Stimulated activated CD4-positive, alpha-beta T cell treated with anti-CD3 and anti-CD28 coated beads, Interleukin-2, amount 100 ng/mL, for 4 hours (primary cell): Measurements from ENCODE around the gene CUBN.
"Not testable (repeated sequence)": the region's sequence is repeated elsewhere in the genome, so short reads cannot be mapped to it uniquely, and the experiment has no call there.

Source experiments
- DNase-seq: peaks from one replicate; pipeline ENCODE4 v3.0.0-alpha.2; 2020; ENCODE audit warnings: low read depth

Gene CUBN

DNA sequence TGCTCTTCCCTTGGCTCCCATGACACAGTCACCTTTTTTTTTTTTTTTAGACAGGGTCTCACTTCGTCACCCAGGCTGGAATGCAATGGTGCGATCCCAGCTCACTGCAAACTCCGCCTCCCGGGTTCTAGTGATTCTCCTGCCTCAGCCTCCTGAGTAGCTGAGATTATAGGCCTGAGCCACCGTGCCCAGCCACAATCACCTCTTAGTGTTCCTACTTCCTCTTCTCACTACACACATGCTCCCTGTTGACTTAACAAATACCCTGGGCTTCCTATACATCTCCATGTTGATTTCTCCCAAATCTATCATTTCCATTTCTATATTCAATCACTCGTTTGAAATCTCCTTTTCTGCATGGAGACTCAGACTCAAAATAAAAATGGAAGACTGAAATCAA, 91.7 kb downstream of the CUBN start:
- DNase-seq: no peak

- DNase-seq: no peak
Measured at GRCh38 chr10:17035446-17035845, 94.2 kb downstream of the CUBN start.

DNA sequence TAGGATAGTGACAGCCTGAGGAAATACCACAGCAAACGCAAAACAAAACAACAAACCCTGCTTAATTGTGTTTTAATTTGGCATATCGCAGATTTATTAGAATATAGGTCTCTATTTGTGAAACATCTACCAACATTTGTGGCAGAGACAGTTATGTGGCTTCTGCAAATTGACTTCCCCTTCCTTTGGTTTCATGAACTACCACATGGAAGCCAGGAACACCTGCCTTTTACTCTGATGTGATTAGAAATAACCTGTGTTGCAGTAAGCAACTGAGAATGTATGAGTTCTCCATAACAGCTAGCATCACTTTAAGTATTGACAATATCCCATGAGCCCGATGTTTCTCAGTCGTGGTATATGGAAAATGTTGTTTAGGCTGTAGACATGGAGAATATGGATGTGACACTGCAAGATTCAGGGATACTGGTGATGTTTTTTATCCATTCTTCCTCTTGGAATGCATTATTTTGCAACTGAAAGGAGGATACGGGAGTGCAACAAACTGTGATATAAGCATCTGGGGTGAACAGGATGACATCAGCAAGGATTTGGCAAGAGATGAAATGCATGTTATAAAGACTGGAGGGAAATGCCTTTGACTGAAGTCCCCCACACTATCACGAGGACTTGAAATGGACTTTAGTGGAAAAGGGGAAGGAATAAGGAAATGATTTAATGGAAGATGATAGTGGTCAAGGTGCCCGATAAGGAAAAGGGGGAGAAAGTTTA, 95.9 kb downstream of the CUBN start:
- no peak for DNase-seq

- no peak for DNase-seq
Measured at GRCh38 chr10:17031637-17032635, 97.7 kb downstream of the CUBN start.

DNA sequence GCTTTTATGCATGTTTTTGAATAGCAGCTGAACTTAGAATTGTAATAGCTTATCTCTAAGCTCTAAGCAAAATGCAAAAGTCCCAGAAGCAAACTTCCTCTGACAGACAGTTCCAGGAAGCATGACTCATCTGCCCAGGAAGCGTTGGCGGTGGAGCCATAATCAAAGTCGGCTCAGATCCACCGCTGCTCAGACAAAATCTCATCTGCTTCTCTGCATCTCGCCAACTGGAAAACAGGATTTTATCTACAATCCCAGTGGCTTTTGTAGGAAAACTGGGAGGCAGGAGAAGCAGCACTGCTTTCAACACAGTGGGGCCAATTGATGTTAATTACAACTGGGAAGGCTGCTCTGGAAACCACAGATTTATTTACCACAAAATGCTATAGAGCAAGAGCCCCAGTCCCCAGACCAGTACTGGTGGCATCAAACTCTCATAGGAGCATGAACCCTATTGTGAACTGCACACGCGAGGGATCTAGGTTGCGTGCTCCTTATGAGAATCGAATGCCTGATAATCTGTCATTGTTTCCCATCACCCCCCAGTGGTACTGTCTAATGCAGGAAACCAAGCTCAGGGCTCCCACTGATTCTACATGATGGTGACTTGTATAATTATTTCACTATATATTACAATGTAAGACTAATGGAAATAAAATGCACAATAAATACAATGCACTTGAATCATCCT, 99.9 kb downstream of the CUBN start:
- peak; percentile 87 for DNase-seq

- no peak for DNase-seq
Measured at GRCh38 chr10:17029239-17029580, 100.4 kb downstream of the CUBN start.

DNA sequence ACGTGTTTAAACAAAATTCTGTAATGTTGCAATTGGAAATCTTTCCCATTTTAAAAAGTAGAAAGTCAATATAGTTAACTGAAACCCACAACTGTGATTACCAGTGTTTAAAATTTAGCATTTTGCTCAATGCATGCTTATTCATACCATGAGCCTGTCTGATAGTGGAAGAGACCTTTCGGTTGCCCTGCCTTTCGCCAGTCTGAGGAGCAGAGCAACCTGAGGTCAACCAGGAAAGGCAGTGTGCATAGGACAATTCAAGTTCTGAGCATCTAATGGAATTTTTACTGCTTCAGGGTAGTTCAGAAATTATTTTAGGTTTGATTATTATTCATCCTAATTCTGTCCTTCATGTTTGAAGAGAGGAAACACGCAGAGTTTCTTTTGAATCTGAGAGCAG, 100.8 kb downstream of the CUBN start:
- no peak for DNase-seq

- DNase-seq: peak; percentile 65
Measured at GRCh38 chr10:17026686-17027485, 102.7 kb downstream of the CUBN start.

GRCh38 chr10:17025444-17026295, 103.9 kb downstream of the CUBN start:
- peak; percentile 67 for DNase-seq

- DNase-seq: no peak
Measured at GRCh38 chr10:17024461-17024860, 105.2 kb downstream of the CUBN start.

- DNase-seq: peak; percentile 77
Measured at GRCh38 chr10:17023386-17024298, 106.0 kb downstream of the CUBN start.

DNA sequence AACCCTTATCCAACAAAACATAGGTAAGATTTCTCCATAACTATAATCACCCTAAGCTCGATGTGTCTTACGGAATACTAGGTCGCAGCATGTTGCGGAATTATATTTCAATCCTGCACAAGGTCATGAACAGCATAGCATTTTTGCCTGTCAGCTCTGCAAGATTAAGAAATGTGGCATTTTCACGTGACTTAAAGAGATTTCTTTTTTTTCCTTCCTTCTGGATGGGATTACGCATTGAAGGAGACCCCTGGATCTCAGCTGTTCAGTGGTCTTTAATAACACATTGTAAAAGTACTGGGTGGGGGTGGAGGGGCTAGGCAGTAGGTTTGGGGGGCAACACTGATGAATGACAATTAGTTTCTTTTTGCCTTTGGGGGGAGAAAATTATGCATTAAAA, 106.7 kb downstream of the CUBN start:
- no peak for DNase-seq

GRCh38 chr10:17022466-17022825, 107.2 kb downstream of the CUBN start:
- no peak for DNase-seq

DNA sequence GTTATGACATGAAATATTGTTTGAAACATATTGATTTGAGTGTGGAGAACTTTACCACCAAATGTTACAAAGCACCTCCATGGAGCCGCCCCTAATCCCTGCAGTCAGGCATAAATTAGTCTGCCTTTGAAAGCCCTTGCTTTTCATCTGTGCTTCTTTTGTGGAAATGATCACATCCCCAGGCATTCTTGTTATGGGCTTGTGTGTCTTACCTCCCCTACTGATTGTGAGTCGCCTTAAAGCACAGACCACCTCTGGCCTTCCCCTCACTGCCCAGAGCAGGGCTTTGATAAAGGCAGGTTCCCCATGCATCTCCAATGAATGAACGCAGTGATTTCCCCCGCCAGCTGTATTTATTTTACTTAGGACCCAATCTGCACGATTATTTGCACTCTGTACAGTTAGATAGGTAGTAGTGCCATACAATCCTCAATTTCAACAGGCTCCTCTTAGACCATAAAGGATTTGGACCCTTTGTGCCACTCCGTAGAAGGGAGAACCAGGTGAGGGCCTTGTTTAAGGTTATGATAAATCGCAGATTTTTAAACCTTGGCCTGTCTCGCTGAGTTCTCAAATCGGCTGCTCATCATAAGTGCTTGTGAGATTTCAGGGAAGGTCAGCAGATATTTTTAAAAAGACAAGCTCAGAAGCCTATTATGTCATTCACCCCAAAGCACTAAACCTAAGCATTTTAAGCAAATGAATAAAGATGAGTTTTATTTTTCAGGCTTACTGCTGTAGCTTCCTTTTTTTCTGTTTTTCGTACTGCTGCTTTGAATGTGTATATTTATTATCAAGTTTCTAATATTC, 107.8 kb downstream of the CUBN start:
- no peak for DNase-seq

DNA sequence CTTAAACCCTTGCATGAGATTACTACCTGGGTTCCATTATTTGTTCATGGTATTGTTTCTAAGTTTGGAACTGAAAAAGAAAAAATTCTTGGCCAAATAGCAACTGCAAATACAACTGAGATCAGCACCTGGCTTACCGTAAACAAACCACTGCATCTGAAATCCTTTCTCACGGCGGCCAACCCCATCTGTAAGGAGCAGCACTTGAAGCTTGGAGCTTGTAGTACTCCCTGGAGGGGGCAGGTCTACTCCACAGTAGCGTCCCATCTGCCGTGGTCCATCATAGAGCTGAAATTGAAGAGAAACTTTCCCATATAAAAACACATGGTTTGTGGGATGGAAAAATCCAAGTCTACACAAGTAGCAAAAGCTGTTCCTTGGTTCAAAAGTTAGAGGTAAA, 109.9 kb downstream of the CUBN start:
- no peak for DNase-seq

DNA sequence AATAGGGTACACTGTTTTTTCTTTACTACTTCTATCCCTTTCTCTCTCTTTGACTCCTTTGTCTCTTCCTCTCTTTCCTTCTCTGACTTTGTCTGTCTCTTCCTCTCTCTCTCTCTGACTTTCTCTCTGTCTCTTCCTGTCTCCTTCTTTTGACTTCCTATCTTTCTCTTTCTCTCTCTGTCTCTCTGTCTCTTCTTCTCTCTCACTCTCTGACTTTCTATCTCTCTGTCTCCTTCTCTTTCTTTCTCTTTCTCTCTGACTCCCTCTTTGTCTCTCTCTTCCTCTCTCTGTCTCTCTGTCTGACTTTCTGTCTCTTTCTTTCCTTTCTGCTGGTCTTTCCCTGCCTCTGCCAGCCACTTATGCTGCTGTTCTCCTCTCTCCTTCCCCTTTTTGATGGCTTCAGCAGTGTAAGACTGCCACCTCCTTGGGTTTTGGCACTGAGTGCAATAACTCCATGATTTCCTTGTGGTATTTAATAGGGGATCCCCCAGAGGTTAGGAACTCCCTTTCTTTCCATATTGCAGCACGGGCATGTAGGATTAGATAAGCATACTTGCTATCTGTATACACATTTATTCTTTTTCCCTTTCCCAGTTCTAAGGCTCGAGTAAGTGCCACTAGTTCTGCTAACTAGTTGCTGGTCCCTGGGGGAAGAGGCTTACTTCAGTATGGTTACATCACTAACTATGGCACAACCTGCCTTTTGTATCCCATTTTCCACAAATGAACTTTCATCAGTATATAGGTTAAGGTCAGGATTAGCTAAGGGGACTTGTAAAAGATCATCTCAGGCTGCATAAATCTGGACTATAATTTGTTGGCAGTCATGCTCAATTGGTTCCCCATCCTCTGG, 116.3 kb downstream of the CUBN start:
- not testable (repeated sequence) for DNase-seq

DNA sequence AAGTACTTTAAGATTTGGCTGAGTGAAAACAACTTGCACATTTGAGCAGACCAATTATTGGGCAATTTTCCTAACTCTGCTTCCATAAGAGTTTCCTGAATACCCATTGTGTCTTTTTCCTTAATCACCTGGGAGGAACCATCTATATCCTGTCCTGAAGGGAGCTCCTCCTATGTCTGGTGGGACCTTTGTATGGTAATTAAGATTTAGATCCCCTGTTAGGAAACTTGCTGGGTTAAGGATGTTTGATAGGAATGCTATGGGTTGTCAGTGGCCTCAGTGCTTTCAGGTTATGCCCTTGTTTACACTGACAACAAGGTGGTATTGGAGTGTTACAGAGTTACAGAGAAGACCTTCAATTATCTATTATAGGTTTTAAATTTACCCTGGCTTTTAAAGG, 116.9 kb downstream of the CUBN start:
- not testable (repeated sequence) for DNase-seq
